ENCODE measurements around the gene TTYH1. TPM values are rescaled to one million over a fixed set of nuclear protein-coding genes. Genes with fewer than 3 reads are reported as not detected.

TTYH1 gene
- total and polyA plus RNA-seq, 9 of the 15 experiments (the other 6 are each of a cell fraction or from before 2014, with no cell fraction given) = 0.08 TPM; not detected in 8

GRCh38 chr19:54464630-54465425 is 49.6 kb downstream of the TTYH1 start (continued):
- TF ChIP-seq ZNF766 (CRISPR knock-in tag; conservative IDR thresholded peaks at IDR 0.05) (no peak), ZNF778 (CRISPR knock-in tag; IDR thresholded peaks at IDR 0.05) (no peak), CGGBP1 (CRISPR knock-in tag; IDR thresholded peaks at IDR 0.05) (no peak), TAF9B (IDR thresholded peaks at IDR 0.05; ENCODE audit: partially characterized antibody) (no peak), FOS (IDR thresholded peaks at IDR 0.05; ENCODE audit: extremely low read depth, insufficient read length) (no peak), SMARCA5 (IDR thresholded peaks at IDR 0.05) (no peak), SPI1 (IDR thresholded peaks at IDR 0.05; ENCODE audit: borderline replicate concordance, low read depth, low read length) (no peak), ADNP (tag; IDR thresholded peaks at IDR 0.05) (no peak), DPF2 (IDR thresholded peaks at IDR 0.05) (no peak), CBX8 (IDR thresholded peaks at IDR 0.05; ENCODE audit: borderline replicate concordance, extremely low read depth, low read depth, low read length, poor library complexity, severe bottlenecking) (no peak), ZNF699 (CRISPR knock-in tag; IDR thresholded peaks at IDR 0.05; ENCODE audit: insufficient replicate concordance) (no peak), ZNF311 (CRISPR knock-in tag; IDR thresholded peaks at IDR 0.05) (no peak), ARID2 (IDR thresholded peaks at IDR 0.05) (no peak), JUNB (CRISPR knock-in tag; conservative IDR thresholded peaks at IDR 0.05) (no peak)
- TF ChIP-seq, protein P1, sequence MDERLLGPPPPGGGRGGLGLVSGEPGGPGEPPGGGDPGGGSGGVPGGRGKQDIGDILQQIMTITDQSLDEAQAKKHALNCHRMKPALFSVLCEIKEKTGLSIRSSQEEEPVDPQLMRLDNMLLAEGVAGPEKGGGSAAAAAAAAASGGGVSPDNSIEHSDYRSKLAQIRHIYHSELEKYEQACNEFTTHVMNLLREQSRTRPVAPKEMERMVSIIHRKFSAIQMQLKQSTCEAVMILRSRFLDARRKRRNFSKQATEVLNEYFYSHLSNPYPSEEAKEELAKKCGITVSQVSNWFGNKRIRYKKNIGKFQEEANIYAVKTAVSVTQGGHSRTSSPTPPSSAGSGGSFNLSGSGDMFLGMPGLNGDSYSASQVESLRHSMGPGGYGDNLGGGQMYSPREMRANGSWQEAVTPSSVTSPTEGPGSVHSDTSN (CRISPR knock-in tag; IDR thresholded peaks at IDR 0.05; ENCODE audit: low read depth) = no peak
- TF ChIP-seq, protein P1 (tag; conservative IDR thresholded peaks at IDR 0.05; ENCODE audit: low read depth) = no peak
- TF ChIP-seq, protein P2, sequence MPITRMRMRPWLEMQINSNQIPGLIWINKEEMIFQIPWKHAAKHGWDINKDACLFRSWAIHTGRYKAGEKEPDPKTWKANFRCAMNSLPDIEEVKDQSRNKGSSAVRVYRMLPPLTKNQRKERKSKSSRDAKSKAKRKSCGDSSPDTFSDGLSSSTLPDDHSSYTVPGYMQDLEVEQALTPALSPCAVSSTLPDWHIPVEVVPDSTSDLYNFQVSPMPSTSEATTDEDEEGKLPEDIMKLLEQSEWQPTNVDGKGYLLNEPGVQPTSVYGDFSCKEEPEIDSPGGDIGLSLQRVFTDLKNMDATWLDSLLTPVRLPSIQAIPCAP (CRISPR knock-in tag; IDR thresholded peaks at IDR 0.05; ENCODE audit: borderline replicate concordance) = no peak
- TF ChIP-seq, protein P3, sequence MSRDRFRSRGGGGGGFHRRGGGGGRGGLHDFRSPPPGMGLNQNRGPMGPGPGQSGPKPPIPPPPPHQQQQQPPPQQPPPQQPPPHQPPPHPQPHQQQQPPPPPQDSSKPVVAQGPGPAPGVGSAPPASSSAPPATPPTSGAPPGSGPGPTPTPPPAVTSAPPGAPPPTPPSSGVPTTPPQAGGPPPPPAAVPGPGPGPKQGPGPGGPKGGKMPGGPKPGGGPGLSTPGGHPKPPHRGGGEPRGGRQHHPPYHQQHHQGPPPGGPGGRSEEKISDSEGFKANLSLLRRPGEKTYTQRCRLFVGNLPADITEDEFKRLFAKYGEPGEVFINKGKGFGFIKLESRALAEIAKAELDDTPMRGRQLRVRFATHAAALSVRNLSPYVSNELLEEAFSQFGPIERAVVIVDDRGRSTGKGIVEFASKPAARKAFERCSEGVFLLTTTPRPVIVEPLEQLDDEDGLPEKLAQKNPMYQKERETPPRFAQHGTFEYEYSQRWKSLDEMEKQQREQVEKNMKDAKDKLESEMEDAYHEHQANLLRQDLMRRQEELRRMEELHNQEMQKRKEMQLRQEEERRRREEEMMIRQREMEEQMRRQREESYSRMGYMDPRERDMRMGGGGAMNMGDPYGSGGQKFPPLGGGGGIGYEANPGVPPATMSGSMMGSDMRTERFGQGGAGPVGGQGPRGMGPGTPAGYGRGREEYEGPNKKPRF (IDR thresholded peaks at IDR 0.05; ENCODE audit: low read depth, low read length) = no peak

All from K562 (cell line).